Measurements from ENCODE around the gene NFAM1. TPM values are rescaled to one million over a fixed set of nuclear protein-coding genes. Genes with fewer than 3 reads are reported as not detected.
A peak's percentile ranks its signal among the peaks of the same experiment; 100 is the strongest.

Gene NFAM1
- total RNA-seq, 1 donor from 2014 or later = 0.19 TPM

DNA sequence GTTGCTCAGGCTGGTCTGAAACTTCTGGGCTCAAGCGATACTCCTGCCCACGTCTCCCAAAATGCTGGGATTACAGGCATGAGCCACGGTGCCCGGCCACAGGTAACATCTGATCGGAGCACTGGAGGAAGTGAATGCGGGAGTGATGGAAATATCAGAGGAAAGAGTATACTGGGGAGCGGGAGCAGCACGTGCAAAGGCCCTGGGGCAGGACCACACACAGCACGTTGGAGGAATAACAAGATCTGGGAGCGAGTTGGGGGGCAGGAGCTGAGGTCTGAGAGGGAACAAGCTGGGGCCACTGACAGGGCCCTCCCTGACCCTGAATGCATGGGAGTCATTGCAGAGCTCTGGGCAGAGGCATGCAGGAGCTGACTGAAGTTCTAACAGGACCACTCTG is 70.7 kb downstream of the NFAM1 start:
- Histone ChIP-seq H3K9me3 (ENCODE audit: low read depth) (no peaks in the 10 kb centered on the region), H3K79me2 (ENCODE audit: low read depth) (peaks cover 4% of the 10 kb centered on the region), H3F3A (ENCODE audit: low read depth) (peaks cover 29% of the 10 kb centered on the region), H2AFZ (replicated peaks) (no peak overlapping the region), H3K4me2 (no peak overlapping the region), H4K20me1 (ENCODE audit: low read depth) (peaks cover 41% of the 10 kb centered on the region), H3K27ac (no peak overlapping the region), H3K9ac (no peak overlapping the region), H3K4me3 (no peak overlapping the region), H3K36me3 (no peaks in the 10 kb centered on the region), H3K4me1 (peaks cover 23% of the 10 kb centered on the region), H3K27me3 (peaks cover 7% of the 10 kb centered on the region)
- Mint-ChIP-seq H3K4me3 (no peak overlapping the region), H3K27ac (no peak overlapping the region), H3K36me3 (peaks cover 5% of the 10 kb centered on the region), H3K4me1 (peaks cover 50% of the 10 kb centered on the region), H3K9me3 (no peaks in the 10 kb centered on the region), H3K27me3 (ENCODE audit: insufficient read depth, low read depth) (peaks cover 11% of the 10 kb centered on the region)
- no peak for DNase-seq (ENCODE audit: low spot score)
- TF ChIP-seq EZH2 (IDR thresholded peaks at IDR 0.05) (no peak), EZH2phosphoT487 (IDR thresholded peaks at IDR 0.05) (no peak)
- TF ChIP-seq, protein P1, sequence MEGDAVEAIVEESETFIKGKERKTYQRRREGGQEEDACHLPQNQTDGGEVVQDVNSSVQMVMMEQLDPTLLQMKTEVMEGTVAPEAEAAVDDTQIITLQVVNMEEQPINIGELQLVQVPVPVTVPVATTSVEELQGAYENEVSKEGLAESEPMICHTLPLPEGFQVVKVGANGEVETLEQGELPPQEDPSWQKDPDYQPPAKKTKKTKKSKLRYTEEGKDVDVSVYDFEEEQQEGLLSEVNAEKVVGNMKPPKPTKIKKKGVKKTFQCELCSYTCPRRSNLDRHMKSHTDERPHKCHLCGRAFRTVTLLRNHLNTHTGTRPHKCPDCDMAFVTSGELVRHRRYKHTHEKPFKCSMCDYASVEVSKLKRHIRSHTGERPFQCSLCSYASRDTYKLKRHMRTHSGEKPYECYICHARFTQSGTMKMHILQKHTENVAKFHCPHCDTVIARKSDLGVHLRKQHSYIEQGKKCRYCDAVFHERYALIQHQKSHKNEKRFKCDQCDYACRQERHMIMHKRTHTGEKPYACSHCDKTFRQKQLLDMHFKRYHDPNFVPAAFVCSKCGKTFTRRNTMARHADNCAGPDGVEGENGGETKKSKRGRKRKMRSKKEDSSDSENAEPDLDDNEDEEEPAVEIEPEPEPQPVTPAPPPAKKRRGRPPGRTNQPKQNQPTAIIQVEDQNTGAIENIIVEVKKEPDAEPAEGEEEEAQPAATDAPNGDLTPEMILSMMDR (IDR thresholded peaks at IDR 0.05) = no peak

- Histone ChIP-seq H2AFZ (replicated peaks) (no peak overlapping the region), H3K4me3 (no peak overlapping the region), H3K4me2 (no peak overlapping the region), H3K4me1 (peaks cover 16% of the 10 kb centered on the region), H3K79me2 (ENCODE audit: low read depth) (peaks cover 4% of the 10 kb centered on the region), H4K20me1 (ENCODE audit: low read depth) (peaks cover 29% of the 10 kb centered on the region), H3K27ac (no peak overlapping the region), H3K9ac (no peak overlapping the region), H3K27me3 (no peaks in the 10 kb centered on the region), H3K36me3 (no peaks in the 10 kb centered on the region), H3K9me3 (ENCODE audit: low read depth) (no peaks in the 10 kb centered on the region), H3F3A (ENCODE audit: low read depth) (peaks cover 17% of the 10 kb centered on the region)
- H3K4me1 Mint-ChIP-seq = peaks cover 40% of the 10 kb centered on the region
- peak overlapping the region; percentile 42 for H3K27ac Mint-ChIP-seq
- DNase-seq (ENCODE audit: low spot score) = no peak
- peaks cover 11% of the 10 kb centered on the region for H3K27me3 Mint-ChIP-seq (ENCODE audit: insufficient read depth, low read depth)
- H3K36me3 Mint-ChIP-seq = peaks cover 5% of the 10 kb centered on the region
- H3K9me3 Mint-ChIP-seq = no peaks in the 10 kb centered on the region
- TF ChIP-seq, protein P1 (IDR thresholded peaks at IDR 0.05) = no peak
- TF ChIP-seq EZH2phosphoT487 (IDR thresholded peaks at IDR 0.05) = no peak
- TF ChIP-seq EZH2 (IDR thresholded peaks at IDR 0.05) = no peak
- no peak overlapping the region for H3K4me3 Mint-ChIP-seq
Observed at GRCh38 chr22:42360348-42360747, 71.9 kb downstream of the NFAM1 start.

DNA sequence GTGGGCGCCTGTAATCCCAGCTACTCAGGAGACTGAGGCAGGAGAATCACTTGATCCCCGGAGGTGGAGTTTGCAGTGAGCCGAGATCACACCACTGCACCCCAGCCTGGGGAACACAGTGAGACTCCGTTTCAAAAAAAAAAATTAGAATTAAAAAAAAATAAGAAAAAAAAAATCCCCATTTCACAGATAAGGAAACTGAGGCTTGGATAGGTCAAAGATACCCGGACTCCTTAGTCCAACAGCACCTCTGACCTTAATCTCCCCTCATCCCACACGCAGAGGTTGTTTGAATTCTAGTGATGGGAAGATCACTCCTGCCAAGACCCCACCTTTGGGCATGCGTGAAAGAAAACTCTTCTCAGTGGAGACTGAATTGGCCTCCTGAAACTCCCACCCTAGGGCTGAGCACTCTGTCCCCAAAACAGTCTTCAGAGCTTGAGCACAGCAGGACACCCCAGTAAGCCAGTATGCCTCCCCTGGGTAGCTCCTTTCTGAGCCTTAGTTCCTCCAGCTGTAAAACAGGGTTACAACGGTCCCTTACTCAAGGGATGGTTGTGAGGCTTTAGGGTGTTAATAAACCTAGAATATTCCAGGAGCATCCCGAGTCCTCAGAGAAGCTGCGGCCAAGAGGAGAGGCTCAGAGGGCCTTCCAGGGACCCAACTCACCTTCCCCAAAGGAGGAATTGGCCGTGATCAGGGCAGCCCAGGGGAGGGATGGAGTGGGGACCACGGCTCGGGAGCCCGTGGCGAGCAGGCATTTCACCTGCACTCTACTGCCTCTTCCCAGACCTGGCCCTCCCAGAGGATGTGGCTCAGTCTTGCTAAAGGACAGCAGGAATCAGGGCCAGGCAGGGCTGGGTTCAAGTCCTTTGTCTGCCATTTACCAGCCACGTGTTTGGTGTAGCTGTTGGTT is 73.3 kb downstream of the NFAM1 start:
- Mint-ChIP-seq H3K27me3 (ENCODE audit: insufficient read depth, low read depth) (peaks cover 17% of the 10 kb centered on the region), H3K9me3 (no peaks in the 10 kb centered on the region), H3K27ac (no peak overlapping the region), H3K4me1 (peaks cover 36% of the 10 kb centered on the region), H3K36me3 (peaks cover 5% of the 10 kb centered on the region), H3K4me3 (no peak overlapping the region)
- Histone ChIP-seq H3K27me3 (no peaks in the 10 kb centered on the region), H3K36me3 (no peaks in the 10 kb centered on the region), H3K4me3 (no peak overlapping the region), H3K4me2 (no peak overlapping the region), H3K4me1 (peaks cover 7% of the 10 kb centered on the region), H3F3A (ENCODE audit: low read depth) (peaks cover 9% of the 10 kb centered on the region), H3K27ac (no peak overlapping the region), H3K9me3 (ENCODE audit: low read depth) (no peaks in the 10 kb centered on the region), H4K20me1 (ENCODE audit: low read depth) (peaks cover 14% of the 10 kb centered on the region), H3K9ac (no peak overlapping the region), H2AFZ (replicated peaks) (no peak overlapping the region), H3K79me2 (ENCODE audit: low read depth) (no peaks in the 10 kb centered on the region)
- TF ChIP-seq EZH2phosphoT487 (IDR thresholded peaks at IDR 0.05) = no peak
- no peak for TF ChIP-seq EZH2 (IDR thresholded peaks at IDR 0.05)
- TF ChIP-seq, protein P1 (IDR thresholded peaks at IDR 0.05) = no peak
- DNase-seq (ENCODE audit: low spot score) = no peak

All from neural progenitor cell (in vitro differentiated cells).